HG03066 (cell line): Measurements from ENCODE around the gene ASMTL.
A peak's percentile ranks its signal among the peaks of the same experiment; 100 is the strongest.
"Not testable (repeated sequence)": the region's sequence is repeated elsewhere in the genome, so short reads cannot be mapped to it uniquely, and the experiment has no call there.

Source experiments
- ATAC-seq: cut with Tn5 transposase; IDR thresholded peaks from one replicate; pipeline ENCODE4 v1.9.1; 2021; ENCODE audit warnings: low read depth; ENCODE audit not compliant: unreplicated experiment

Gene ASMTL

DNA sequence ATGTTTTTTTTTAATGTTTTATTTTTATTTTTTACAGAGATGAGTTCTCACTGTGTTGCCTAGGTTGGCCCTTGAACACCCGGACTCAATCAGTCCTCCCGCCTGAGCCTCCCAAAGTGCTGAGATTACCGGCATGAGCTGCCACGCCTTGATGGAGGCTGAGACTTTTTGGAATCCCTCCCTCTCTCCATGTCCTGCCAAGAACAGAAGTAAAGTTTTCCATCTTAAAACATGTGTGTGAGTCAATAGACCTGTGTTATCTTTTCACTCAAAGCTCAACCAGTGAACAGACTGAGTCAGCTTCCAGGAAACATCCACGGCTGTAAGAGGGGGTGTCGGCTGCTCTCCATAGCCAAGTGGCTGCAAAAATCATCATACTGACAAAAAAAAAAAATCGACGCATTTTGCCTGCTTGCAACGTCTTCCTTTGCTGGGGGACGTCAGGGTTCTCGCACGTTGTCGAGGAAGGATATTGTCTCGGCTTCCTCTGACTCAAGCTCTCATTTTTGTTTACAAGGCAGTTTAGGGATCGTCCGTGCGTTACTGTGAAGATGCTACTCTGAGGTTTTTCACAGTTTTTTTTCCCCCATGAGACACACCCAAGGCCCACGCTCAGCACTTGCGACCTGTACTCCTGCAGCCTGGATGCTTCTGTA lies 10.0 kb upstream of the ASMTL start:
- ATAC-seq = no peak

DNA sequence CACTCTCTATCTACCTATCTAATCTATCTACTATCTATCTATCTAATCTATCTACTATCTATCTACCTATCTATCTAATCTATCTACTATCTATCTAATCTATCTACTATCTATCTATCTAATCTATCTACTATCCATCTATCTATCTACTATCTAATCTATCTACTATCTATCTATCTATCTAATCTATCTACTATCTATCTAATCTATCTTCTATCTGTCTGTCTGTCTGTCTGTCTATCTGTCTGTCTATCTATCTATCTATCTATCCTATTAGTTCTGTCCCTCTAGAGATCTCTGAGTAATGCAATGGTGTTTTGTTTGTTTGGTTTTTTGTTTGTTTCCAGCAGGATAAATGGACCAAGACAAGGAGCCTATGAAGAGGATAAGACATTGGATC lies 9.4 kb upstream of the ASMTL start:
- no peak for ATAC-seq

DNA sequence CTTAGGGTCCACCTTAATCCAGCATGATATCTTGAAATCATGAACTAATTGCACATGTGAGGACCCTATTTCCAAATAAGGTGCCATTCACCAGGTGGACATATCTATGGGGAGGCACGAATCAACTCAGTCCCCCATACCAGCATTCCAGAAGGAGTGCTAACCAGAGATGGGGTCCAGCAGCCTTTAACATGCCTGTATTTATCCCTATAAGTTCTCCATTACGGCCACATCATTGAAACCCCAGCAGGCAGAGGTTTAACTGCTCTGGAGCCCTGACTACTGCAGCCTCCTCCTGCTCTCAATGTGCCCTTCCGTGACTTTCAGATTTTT lies 3.2 kb upstream of the ASMTL start:
- no peak for ATAC-seq

DNA sequence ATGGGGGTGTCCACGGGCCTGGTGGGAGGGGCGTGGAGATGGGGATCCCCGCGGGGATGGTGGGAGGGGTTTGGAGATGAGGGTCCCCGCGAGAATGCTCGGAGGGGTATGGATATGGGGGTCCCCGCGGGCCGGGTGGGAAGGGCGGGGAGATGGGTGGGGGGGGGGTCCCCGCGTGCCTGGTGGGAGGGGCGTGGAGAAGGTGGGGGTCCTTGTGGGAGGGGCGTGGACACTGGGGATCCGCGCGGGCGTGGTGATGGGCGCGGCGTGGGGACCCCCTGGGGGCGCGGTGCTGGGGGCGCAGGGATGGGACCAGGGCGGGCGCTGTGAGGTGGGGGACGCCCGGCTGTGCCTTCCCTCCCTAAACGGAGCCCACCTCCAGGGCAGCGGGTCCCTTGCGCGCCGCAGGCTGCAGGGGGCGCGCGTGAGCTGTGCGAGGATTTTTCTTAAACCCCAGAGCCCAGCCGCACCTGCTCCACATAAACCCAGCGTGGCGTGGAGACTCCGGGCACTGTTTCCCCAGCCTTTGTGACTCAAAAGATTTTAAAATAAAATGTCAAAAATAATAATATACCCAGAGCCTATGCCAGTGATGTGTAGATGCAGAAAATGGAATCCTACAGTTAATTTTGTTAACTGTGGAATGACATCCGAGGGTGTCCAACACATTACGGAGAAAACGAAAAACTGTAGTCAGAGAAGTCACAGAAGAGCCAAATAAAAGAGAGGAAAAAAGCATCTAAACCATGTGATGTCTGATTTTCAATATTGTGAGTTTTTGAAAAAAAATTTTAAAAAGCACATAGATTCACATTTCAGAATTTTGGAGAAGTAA lies 1.5 kb upstream of the ASMTL start:
- no peak for ATAC-seq

GRCh38 chrX:1453395-1453783 lies 680 bp upstream of the ASMTL start:
- peak; percentile 9 for ATAC-seq

GRCh38 chrX:1451661-1452515 lies 821 bp downstream of the ASMTL start:
- no peak for ATAC-seq

- no peak for ATAC-seq
Measured at GRCh38 chrX:1451251-1451660, 1.5 kb downstream of the ASMTL start.

DNA sequence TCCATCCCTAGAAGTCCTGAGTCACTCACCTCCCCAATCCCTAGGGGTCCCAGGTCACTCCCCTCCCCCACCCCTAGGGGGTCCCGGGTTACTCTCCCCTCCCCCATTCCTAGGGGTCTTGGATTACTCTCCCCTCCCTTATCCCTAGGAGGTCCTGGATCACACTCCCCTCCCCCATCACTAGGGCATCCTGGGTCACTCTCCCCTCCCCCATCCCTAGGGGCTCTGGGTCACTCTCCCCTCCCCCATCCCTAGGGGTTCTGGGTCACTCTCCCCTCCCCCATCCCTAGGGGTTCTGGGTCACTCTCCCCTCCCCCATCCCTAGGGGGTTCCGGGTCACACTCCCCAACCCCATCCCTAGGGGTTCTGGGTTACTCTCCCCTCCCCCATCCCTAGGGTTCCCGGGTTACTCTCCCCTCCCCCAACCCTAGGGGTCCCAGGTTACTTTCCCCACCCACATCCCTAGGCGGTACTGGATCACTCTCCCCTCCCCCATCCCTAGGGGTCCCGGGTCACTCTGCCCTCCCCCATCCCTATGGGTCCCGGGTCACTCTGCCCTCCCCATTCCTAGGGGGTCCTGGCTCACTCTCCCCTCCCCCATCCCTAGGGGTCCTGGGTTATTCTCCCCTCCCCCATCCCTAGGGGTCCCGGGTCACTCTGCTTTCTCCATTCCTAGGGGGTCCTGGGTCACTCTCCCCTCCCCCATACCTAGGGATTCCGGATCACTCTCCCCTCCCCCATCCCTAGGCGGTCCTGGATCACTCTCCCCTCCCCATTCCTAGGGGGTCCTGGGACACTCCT lies 2.1 kb downstream of the ASMTL start:
- no peak for ATAC-seq

DNA sequence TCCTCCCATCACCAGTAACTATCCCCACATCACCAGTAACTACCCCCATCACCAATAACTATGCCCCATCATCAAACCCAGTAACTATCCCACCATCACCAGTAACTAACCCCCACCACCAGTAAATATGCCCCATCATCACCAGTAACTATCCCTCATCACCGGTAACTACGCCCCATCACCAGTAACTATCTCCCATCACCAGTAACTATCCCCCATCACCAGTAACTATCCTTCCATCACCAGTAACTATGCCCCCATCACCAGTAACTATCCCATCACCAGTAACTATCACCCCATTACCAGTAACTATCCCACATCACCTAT lies 2.9 kb downstream of the ASMTL start:
- no peak for ATAC-seq

DNA sequence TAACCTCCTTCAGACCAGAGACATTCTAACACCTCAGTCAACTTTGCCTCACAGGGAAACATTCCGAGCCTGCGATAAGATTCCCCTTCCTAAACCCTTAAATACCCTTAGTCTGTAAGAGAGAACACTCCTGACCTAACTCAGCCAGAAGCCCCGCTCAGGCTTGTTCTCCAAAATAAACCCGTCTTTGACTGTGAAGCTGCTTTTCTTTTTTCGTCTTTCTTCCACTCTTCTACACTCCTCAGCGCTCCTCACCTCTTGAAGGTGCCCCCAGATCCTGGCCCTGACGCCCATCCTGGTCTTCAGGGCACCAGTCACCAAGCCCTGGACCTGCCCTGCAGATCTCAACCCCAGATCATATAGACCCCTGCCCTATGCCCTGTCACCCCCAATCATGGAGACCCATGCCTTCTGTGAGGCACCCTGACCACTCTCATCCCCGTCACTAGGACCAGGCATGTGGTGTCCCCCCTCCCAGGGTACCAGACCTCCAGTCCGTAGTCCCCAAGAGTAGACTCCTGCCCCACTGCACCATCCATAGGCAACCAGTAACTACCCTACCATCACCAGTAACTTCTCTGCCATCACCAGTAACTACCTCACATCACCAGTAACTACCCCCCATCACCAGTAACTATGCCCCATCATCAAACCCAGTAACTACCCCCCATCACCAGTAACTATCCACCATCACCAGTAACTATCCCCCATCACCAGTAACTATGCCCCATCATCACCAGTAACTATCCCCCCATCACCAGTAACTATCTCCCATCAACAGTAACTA lies 3.5 kb downstream of the ASMTL start:
- no peak for ATAC-seq

DNA sequence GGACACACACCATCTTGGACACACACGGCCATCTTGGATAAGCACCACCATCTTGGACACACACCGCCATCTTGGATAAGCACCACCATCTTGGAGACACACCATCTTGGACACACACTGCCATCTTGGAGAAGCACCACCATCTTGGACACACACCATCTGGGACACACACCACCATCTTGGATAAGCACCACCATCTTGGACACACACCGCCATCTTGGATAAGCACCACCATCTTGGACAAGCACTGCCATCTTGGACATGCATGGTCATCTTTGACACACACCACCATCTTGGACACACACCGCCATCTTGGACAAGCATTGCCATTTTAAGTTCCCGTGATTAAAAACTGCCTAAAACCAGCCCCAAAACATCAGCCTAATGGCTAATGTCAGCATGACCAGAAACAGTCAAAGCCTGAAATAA lies 4.1 kb downstream of the ASMTL start:
- not testable (repeated sequence) for ATAC-seq

DNA sequence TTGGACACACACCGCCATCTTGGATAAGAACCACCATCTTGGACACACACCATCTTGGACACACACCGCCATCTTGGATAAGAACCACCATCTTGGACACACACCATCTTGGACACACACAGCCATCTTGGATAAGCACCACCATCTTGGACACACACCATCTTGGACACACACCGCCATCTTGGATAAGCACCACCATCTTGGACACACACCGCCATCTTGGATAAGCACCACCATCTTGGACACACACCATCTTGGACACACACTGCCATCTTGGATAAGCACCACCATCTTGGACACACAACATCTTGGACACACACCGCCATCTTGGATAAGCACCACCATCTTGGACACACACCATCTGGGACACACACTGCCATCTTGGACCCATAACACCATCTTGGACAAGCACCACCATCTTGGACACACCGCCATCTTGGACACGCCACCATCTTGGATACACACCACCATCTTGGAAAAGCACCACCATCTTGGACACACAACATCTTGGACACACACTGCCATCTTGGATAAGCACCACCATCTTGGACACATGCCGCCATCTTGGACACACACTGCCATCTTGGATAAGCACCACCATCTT lies 4.6 kb downstream of the ASMTL start:
- ATAC-seq = not testable (repeated sequence)

DNA sequence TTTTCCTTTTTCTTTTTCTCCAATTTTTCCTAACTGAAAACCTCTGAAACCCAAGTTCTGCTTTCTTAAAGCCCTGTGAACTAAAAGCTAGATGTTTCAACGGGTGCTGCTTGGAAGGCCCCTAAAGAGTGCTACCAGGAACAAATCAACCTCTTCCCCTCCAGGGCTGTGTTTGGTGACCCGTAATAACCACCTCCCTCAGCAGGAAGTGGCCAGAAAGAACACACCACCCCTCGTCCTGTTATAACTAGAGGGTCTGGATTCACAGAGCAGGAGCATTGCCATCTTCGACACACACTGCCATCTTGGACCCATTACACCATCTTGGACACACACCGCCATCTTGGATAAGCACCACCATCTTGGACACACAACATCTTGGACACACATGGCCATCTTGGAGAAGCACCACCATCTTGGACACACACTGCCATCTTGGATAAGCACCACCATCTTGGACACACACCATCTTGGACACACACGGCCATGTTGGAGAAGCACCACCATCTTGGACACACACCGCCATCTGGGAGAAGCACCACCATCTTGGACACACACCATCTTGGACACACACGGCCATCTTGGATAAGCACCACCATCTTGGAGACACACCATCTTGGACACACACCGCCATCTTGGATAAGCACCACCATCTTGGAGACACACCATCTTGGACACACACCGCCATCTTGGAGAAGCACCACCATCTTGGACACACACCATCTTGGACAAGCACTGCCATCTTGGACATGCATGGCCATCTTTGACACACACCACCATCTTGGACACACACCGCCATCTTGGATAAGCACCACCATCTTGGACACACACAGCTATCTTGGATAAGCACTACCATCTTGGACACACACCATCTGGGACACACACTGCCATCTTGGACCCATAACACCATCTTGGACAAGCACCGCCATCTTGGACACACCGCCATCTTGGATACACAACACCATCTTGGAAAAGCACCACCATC lies 5.4 kb downstream of the ASMTL start:
- not testable (repeated sequence) for ATAC-seq

DNA sequence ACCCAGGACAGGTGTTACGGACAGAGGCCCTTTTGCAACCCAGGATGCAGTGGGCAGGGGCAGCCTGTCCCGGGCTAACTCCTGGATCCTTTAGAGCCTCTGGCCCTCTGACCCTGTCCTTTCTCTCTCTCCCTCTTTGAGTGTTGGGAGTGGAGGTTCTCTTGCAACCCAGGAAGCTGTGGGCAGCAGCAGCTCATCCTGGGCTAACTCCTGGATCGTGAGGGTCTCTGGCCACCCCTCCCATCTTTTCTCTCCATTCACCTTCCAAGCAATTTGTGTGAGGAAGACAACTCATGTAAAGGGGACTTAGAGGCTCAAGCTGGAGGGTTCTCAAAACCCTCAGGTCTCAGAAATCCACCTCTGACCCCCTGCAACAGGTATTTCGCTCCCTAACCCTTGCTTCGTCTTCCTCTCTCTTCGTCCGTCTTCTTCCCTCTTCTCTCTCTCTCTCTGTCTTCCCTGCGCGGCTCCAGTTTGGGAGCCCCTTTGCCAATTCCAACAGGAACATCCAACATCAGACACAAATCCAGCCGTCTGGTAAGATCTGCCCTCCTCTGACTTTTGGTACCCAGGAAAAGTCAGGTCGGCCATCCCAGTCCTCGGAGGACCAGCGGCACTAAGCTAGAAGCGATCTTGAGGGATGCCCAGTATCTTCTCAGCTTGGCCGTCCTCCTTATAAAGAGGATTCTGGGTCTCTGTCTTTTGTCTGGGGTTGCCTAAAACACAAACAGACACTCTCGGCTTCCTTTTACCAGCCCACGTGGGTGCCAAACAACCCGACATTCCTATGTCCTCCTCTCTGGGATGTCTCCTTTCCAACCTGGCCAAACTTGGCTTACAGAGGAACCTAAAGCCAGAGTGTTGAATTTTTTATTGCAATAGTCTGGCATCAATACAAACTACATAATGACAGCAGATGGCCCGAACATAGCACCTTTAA lies 7.9 kb downstream of the ASMTL start:
- ATAC-seq = no peak

- ATAC-seq = no peak
Measured at GRCh38 chrX:1443496-1444075, 9.1 kb downstream of the ASMTL start.

DNA sequence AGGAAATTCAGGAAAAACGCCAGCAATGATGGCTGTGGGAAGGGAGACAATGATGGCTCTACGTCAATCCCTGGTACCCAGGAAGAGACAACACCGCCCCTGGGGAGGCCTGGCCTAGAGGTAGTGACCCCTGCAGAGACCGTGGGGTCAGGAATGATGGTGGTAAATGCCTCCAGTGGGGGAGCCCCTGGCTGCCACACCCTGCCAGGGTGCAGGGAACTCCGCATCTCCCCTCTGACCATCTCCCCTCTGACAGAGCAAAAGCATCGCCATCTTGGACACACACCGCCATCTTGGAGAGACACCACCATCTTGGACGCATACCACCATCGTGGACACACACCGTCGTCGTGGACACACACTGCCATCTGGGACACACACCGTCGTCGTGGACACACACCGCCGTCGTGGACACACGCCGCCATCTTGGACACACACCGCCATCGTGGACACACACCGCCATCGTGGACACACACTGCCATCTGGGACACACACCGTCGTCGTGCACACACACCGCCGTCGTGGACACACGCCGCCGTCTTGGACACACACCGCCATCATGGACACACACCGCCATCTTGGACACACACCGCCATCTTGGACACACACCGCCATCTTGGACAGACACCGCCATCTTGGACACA lies 9.9 kb downstream of the ASMTL start:
- ATAC-seq = no peak
